ENCODE data around the gene DENND10.
A peak's percentile ranks its signal among the peaks of the same experiment; 100 is the strongest.

Gene DENND10

GRCh38 chr10:119100434-119101238 is 3.3 kb upstream of the DENND10 start:
- Histone ChIP-seq H3F3A (ENCODE audit: insufficient read depth) (peaks cover 39% of the 10 kb centered on the region), H4K20me1 (ENCODE audit: low read depth, low read length) (no peaks in the 10 kb centered on the region), H3K79me2 (ENCODE audit: insufficient read depth, low read length) (peaks cover 12% of the 10 kb centered on the region), H3K4me3 (ENCODE audit: insufficient read depth, low read length, poor library complexity, severe bottlenecking) (no peak overlapping the region), H3K27ac (ENCODE audit: low read depth, low read length) (peak overlapping the region; percentile 88), H2AFZ (ENCODE audit: low read depth, low read length, severe bottlenecking) (no peak overlapping the region), H3K9me2 (replicated peaks; ENCODE audit: insufficient read depth, low read length) (no peaks in the 10 kb centered on the region), H3K4me2 (ENCODE audit: low read depth, low read length, poor library complexity, severe bottlenecking) (no peak overlapping the region), H3K9me3 (ENCODE audit: insufficient read depth, low read length) (no peaks in the 10 kb centered on the region), H3K9ac (ENCODE audit: low read length) (no peak overlapping the region), H3K36me3 (ENCODE audit: low read length) (no peaks in the 10 kb centered on the region), H3K27me3 (ENCODE audit: low read length) (no peaks in the 10 kb centered on the region)
- no peak for TF ChIP-seq EZH2phosphoT487 (conservative IDR thresholded peaks at IDR 0.05; ENCODE audit: low read length)
- TF ChIP-seq, protein P1, sequence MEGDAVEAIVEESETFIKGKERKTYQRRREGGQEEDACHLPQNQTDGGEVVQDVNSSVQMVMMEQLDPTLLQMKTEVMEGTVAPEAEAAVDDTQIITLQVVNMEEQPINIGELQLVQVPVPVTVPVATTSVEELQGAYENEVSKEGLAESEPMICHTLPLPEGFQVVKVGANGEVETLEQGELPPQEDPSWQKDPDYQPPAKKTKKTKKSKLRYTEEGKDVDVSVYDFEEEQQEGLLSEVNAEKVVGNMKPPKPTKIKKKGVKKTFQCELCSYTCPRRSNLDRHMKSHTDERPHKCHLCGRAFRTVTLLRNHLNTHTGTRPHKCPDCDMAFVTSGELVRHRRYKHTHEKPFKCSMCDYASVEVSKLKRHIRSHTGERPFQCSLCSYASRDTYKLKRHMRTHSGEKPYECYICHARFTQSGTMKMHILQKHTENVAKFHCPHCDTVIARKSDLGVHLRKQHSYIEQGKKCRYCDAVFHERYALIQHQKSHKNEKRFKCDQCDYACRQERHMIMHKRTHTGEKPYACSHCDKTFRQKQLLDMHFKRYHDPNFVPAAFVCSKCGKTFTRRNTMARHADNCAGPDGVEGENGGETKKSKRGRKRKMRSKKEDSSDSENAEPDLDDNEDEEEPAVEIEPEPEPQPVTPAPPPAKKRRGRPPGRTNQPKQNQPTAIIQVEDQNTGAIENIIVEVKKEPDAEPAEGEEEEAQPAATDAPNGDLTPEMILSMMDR (IDR thresholded peaks at IDR 0.05; ENCODE audit: insufficient read depth, low read length, poor library complexity, severe bottlenecking): no peak

DNA sequence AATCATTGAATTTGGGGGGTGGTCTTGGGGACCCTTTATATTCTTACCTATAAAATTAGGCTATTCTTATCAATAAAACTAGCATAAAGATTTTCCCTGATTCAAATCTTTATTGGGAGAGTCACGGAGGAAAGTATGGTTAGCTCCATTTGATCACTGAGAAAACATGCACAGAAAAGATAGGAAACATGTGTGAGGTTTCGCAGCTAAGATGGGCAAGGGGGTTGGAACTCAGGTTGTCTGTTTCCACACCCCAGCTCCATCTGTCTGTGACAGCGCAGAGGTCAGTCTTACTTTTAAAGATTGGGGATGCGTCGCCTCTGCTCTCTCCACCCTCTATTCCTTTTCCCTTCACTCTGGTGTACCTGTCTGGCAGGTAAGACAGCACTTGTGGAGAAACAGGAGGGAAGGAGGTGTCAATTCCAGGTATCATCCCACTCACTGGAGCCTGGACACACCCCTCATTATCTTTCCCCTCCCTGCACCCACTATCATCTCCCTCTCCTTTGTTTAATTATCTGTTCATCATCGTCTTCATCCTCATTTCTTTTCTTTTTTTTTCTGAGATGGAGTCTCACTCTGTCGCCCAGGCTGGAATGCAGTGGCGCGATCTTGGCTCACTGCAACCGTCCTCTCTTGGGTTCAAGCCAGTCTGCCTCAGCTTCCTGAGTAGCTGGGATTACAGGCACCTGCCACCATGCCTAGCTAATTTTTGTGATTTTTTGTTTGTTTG is 2.4 kb upstream of the DENND10 start:
- no peaks in the 10 kb centered on the region for H3K9me2 ChIP-seq (replicated peaks; ENCODE audit: insufficient read depth, low read length)
- no peaks in the 10 kb centered on the region for H3K9me3 ChIP-seq (ENCODE audit: insufficient read depth, low read length)
- peak overlapping the region; percentile 88 for H3K27ac ChIP-seq (ENCODE audit: low read depth, low read length)
- peak overlapping the region; percentile 33; the same call in 1 of the 2 replicates for H3K9ac ChIP-seq (ENCODE audit: low read length)
- TF ChIP-seq, protein P1 (IDR thresholded peaks at IDR 0.05; ENCODE audit: insufficient read depth, low read length, poor library complexity, severe bottlenecking): no peak
- TF ChIP-seq EZH2phosphoT487 (conservative IDR thresholded peaks at IDR 0.05; ENCODE audit: low read length): no peak
- H3K4me3 ChIP-seq (ENCODE audit: insufficient read depth, low read length, poor library complexity, severe bottlenecking): no peak overlapping the region
- no peaks in the 10 kb centered on the region for H3K27me3 ChIP-seq (ENCODE audit: low read length)
- H3K36me3 ChIP-seq (ENCODE audit: low read length): no peaks in the 10 kb centered on the region
- peak overlapping the region; percentile 55 for H3K4me2 ChIP-seq (ENCODE audit: low read depth, low read length, poor library complexity, severe bottlenecking)
- peak overlapping the region; percentile 67 for H2AFZ ChIP-seq (ENCODE audit: low read depth, low read length, severe bottlenecking)
- H3F3A ChIP-seq (ENCODE audit: insufficient read depth): peaks cover 40% of the 10 kb centered on the region
- no peaks in the 10 kb centered on the region for H4K20me1 ChIP-seq (ENCODE audit: low read depth, low read length)
- H3K79me2 ChIP-seq (ENCODE audit: insufficient read depth, low read length): peaks cover 13% of the 10 kb centered on the region

DNA sequence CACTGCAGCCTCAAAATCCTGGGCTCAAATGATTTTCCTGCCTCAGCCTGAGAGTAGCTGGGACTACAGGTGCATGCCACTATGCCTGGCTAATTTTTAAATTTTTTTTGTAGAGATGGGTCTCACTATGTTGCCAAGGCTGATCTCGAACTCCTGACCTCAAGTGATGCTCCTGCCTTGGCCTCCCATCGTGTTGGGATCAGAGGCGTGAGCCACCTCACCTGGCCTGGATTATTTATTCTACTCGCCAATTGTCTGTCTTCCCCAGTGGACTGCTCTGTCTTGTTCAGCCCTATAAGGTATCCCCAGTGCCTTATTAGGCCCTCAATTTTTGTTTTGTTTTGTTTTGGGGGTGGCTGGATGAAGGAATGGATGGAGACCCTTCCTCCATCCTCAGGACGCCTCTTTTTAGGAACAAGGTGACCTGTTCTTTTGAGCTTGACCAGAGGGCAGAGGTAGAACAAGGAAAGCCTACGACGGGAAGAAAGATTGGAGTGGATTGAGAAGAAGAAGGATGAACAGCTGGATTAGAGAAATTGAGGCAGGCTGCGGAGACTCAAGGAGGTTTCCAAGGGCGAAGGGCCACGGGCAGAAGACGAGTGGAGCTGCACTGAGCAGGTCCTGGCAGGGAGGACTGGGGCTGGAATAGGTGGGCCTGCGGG is 541 bp upstream of the DENND10 start:
- Histone ChIP-seq H2AFZ (ENCODE audit: low read depth, low read length, severe bottlenecking) (peak overlapping the region; percentile 12), H3K9ac (ENCODE audit: low read length) (peak overlapping the region; percentile 42), H3K27me3 (ENCODE audit: low read length) (no peaks in the 10 kb centered on the region), H3K27ac (ENCODE audit: low read depth, low read length) (peak overlapping the region; percentile 88), H3K9me3 (ENCODE audit: insufficient read depth, low read length) (no peaks in the 10 kb centered on the region), H3K4me2 (ENCODE audit: low read depth, low read length, poor library complexity, severe bottlenecking) (peak overlapping the region; percentile 55), H3K4me3 (ENCODE audit: insufficient read depth, low read length, poor library complexity, severe bottlenecking) (no peak overlapping the region), H3K79me2 (ENCODE audit: insufficient read depth, low read length) (peaks cover 13% of the 10 kb centered on the region), H3K36me3 (ENCODE audit: low read length) (no peaks in the 10 kb centered on the region), H4K20me1 (ENCODE audit: low read depth, low read length) (no peaks in the 10 kb centered on the region), H3F3A (ENCODE audit: insufficient read depth) (peaks cover 40% of the 10 kb centered on the region), H3K9me2 (replicated peaks; ENCODE audit: insufficient read depth, low read length) (no peaks in the 10 kb centered on the region)
- TF ChIP-seq, protein P1 (IDR thresholded peaks at IDR 0.05; ENCODE audit: insufficient read depth, low read length, poor library complexity, severe bottlenecking): no peak
